GM12872 (cell line): ENCODE measurements around the gene TRIM23.
A peak's percentile ranks its signal among the peaks of the same experiment; 100 is the strongest.

Experiments used
- CTCF ChIP-seq: IDR thresholded peaks from 3 replicates; pipeline ENCODE4 v1.5.1; 2011; ENCODE audit warnings: low read depth, mild to moderate bottlenecking, low read length, moderate library complexity; ENCODE audit not compliant: insufficient read depth

TRIM23 gene

GRCh38 chr5:65624025-65624570 lies at the start of gene TRIM23:
Gene TRIM23 (minus strand): TSS chr5:65624333. CDS start chr5:65624274, 59 bp downstream.
- TF ChIP-seq CTCF = 0 out of 3 replicates have a peak, but pooled peaks have one; percentile 18

GRCh38 chr5:65672796-65673195 lies 48.7 kb upstream of the TRIM23 start:
- TF ChIP-seq CTCF = no peak

GRCh38 chr5:65668696-65669095 lies 44.6 kb upstream of the TRIM23 start:
- TF ChIP-seq CTCF = no peak

GRCh38 chr5:65663804-65664521 lies 39.8 kb upstream of the TRIM23 start:
- TF ChIP-seq CTCF = peak; percentile 36; the same call in 2 of the 3 replicates

GRCh38 chr5:65654713-65655112 lies 30.6 kb upstream of the TRIM23 start:
- no peak for TF ChIP-seq CTCF

- TF ChIP-seq CTCF = no peak
Measured at GRCh38 chr5:65651144-65651543, 27.0 kb upstream of the TRIM23 start.

- no peak for TF ChIP-seq CTCF
Measured at GRCh38 chr5:65647941-65648340, 23.8 kb upstream of the TRIM23 start.
